SKM-1 (cell line): ENCODE measurements around the gene GON4L.
"Not testable (repeated sequence)": the region's sequence is repeated elsewhere in the genome, so short reads cannot be mapped to it uniquely, and the experiment has no call there.

Experiments used
- DNase-seq: peaks from one replicate; lab custom pipeline; 2025; ENCODE audit not compliant: unreplicated experiment; lab: John Stamatoyannopoulos, UW

Gene GON4L

DNA sequence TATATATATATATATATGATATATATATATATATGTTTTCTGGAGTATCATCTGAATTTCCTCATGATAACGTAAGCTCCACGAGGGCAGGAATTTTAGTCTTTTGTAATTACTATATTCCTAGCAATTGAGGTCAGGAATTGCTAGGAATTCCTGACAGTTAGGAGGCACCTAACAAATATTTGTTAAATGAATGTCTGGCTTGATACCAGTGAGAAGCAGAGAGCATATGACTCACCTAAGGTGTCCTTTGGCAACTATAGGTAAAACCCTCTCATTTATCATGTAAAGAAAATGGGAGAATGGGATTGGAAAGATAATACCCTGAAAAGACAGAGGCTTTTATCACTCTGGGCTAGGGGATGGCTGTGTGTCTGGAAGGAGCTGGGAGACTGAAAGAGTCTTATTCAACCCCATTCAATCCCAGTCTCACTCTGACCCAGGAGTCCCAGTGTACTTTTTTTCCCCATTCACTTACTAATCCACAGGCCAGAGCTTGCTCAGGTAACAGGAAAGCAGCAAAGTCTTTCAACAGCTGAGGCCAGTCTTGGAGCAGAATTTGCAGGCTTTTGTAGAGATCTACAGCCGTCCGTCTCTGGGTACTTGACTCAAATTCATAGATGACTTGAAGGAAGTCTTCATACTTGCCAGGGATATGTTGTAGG lies 96.9 kb downstream of the GON4L start:
- DNase-seq = no peak

DNA sequence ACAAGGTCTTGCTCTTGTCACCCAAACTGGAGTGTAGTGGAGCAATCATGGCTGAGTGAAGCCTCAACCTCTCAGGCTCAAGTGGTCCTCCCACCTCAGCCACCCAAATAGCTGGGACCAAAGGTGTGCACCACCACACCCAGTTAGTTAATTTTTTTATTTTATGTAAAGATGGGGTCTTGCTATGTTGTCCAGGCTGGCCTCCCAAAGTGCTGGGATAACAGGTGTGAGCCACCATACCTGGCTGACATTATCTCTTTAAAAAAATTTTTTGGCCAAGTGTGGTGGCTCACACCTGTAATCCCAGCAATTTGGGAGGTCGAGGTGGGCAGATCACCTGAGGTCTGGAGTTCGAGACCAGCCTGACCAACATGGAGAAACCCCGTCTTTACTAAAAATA lies 98.0 kb downstream of the GON4L start:
- DNase-seq = not testable (repeated sequence)

DNA sequence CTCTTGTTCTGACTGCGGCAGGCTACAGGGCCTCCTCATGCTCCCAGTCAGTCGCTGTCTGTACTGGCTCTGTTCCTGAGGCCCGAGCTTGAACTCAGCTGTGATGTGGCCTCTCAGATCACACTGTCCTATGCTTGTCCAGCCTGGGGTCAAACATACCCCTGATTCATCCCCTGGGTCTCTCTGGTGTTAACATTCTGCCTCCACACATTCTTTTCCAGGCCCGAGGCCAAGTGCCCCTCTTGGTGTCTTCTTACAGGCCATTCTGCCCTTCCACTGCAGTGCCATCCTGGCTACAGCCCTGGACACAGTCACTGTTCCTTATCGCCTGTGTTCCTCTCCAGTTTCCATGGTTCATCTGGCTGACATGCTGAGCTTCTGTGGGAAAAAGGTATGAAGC lies 108.9 kb downstream of the GON4L start:
- not testable (repeated sequence) for DNase-seq

DNA sequence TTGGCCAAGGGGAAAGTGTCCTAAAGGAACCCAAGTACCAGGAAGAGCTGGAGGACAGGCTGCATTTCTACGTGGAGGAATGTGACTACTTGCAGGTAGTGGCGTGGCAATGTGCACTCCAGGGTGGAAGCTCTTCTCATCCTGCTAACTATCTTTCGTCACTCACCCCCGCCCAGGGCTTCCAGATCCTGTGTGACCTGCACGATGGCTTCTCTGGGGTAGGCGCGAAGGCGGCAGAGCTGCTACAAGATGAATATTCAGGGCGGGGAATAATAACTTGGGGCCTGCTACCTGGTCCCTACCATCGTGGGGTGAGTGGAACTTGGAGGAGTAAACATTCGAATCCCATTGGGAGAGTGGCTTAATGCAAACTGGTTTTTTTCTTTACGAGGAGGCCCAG lies 109.4 kb downstream of the GON4L start:
- not testable (repeated sequence) for DNase-seq

DNA sequence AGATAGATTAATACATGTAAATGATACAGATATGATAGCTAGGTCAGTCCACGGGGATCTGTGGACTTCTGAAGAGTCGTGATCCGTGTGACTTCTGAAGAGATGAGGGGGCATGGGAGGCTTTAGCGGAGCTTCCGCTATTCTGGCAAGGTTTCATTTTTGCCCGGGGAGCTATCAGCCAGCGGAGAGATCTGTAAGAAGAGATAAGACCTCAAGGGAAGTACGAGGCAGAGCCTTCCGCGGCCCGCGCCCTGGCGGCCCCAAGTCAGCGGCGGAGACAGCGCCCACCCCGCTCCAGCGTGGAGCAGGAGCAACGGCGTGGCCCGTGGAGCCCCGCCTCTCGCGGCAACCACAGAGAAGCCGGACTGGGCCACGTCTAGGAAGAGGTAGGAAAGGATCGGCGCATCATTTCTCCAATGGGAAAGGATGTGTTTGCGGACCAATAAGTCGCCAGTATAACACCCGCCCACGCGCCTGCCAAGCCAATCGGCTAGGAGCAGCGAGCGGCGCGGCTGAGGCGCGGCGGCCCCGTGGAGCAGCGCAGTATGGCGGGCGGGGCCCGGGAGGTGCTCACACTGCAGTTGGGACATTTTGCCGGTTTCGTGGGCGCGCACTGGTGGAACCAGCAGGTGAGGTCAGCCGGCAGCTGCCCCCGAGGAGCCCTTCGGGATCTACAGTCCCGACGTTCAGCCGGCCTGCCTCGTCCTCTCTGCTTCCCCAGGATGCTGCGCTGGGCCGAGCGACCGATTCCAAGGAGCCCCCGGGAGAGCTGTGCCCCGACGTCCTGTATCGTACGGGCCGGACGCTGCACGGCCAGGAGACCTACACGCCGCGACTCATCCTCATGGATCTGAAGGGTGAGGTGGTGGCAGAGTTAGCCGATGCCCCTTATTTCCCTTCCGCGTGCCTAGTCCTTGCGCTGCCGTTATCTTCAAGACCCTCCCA lies 111.5 kb downstream of the GON4L start:
- DNase-seq = peak; percentile 98

DNA sequence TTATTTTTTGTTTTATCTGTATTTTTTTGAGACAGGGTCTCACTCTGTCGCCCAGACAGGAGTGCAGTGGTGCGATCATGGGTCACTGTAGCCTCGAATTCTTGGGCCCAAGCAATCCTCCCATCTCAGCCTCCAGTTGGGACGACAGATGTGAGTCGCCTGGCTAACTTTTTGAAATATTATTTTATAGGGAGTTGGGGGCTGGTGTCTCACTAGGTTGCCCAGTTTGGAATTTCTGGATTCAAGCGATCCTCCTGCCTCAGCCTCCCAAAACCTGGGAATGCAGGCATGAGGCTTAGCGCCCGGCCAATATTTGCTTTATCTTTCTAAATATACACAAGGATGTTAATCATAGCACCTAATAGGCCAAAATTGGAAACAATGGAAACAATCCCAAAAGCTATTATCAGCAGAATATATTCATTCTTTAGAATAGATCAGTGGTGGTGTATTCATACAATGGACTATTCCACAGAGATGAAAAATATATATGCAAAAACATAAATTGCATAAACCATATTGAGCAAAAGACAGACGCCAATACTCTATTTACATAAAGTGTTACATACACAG lies 112.2 kb downstream of the GON4L start:
- no peak for DNase-seq

DNA sequence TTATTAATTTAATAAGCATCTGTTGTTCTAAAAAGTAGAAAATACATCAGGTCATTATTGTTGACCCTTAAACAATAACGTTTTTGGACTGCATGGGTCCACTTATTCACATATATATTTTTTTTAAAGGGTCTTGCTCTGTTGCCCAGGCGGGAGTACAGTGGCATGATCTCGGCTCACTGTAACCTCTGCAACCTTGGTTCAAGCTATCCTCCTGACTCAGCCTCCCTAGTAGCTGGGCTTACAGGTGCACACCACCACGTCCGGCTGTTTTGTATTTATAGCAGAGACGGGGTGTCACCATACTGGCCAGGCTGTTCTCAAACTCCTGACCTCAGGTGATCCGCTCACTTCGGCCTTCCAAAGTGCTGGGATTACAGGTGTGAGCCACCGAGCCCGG lies 115.1 kb downstream of the GON4L start:
- no peak for DNase-seq

DNA sequence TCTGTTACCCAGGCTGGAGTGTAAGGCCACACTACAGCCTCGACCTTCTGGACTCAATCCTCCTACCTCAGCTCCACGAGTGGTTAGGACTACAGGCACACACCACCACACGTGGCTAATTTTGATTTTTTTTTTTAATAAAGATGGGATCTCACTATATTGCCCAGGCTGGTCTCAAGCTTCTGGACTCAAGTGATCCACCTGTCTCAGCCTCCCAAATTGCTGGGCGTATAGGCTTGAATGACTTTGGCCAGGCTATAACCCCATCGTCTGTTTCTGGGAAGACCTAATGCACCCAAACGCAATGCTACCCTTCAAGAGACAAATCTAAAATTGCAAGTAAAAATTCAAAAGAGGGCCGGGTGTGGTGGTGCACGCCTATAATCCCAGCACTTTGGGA lies 116.0 kb downstream of the GON4L start:
- DNase-seq = no peak

DNA sequence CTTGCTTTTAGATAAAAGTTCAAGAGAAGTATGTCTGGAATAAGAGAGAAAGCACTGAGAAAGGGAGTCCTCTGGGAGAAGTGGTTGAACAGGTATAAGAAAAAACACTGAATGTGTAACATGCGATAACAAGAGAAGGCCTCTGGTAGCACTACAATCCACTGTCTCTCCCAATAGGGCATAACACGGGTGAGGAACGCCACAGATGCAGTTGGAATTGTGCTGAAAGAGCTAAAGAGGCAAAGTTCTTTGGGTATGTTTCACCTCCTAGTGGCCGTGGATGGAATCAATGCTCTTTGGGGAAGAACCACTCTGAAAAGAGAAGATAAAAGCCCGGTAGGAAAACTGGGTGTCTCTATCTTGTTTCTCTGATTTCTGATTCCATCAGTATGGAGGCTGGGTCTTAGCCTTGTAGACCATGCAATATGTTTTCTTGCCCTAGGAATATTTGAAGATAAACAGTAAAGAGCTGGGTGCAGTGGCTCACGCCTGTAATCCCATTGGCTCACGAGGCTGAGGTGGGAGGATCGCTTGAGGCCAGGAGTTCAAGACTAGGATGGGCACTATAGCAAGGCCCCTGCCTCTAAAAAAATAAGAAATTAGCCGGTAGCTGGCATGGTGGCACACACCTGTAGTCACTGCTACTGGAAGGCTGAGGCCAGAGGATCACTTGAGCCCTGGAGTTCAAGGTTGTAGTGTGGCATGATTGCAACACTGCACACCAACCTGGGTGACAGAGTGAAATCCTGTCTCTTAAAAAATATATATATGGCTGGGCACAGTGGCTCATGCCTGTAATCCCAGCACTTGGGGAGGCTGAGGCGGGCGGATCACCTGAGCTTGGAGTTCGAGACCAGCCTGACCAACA lies 127.7 kb downstream of the GON4L start:
- peak; percentile 55 for DNase-seq

DNA sequence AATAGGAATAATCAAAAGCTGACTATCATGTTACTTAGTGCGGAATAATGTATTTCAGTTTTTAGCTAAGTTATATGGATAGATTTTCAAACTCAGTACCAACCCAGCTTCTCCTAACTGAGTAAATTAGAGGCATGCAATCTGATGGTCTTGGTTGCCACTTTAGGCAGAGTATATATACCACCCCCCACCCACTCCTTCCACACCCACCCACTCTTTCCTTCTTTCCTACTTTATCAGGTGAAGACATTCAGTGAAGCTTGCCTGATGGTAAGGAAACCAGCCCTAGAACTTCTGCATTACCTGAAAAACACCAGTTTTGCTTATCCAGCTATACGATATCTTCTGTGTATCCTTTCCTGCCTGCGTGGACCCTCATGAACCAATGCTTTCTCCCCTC lies 131.9 kb downstream of the GON4L start:
- no peak for DNase-seq

DNA sequence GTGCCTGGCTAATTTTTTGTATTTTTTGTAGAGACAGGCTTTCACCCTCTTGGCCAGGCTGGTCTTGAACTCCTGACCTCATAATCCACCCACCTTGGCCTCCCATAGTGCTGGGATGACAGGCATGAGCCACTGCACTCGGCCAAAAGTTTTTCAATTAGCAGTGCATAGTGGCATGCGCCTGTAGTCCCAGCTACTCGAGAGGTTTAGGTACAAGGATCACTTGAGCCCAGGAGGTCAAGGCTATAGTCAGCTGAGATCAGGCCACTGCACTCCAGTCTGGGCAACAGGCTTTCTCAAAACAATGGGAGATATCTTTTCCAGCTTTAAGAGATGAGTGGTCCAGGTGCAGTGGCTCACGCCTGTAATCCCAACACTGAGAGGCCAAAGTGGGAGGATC lies 137.3 kb downstream of the GON4L start:
- DNase-seq = no peak

DNA sequence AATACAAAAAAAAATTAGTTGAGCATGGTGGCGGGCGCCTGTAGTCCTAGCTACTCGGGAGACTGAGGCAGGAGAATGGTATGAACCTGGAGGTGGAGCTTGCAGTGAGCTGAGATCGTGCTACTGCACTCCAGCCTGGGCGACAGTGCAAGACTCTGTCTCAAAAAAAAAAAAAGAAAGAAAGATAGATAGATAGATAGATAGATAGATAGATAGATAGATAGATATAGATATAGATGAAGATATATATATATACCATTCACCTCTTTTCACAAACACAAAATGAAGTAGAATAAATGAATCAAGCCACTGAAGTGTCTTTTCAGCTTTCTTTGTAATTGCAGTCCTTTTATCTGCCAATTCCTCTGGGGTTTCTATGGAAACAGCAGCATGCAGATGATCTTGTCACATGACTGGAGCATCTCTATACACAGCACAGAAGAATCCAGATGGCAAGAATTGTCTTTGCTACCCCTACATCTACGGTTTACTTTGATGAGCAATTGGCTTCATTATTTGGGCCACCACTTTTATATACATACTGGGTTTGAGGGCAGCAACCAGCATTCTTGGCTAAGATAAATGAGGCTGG lies 138.4 kb downstream of the GON4L start:
- not testable (repeated sequence) for DNase-seq

DNA sequence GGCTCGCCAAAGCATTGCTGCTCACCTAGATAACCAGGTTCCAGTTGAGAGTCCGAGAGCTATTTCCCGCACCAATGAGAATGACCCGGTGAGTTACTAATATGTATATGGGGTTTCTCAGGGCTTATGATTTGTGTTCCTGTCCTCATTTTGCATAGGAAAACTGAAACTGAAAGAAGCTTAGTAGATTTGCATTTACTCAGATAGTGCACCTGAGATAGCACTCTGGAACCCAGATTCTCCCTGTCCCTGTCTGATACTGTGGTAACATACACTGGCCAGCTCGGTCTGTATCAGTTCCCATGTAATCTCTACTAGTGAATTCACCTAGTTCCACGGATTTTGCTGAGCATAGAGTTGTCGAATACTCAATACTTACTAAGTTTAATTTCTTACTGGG lies 140.0 kb downstream of the GON4L start:
- no peak for DNase-seq

DNA sequence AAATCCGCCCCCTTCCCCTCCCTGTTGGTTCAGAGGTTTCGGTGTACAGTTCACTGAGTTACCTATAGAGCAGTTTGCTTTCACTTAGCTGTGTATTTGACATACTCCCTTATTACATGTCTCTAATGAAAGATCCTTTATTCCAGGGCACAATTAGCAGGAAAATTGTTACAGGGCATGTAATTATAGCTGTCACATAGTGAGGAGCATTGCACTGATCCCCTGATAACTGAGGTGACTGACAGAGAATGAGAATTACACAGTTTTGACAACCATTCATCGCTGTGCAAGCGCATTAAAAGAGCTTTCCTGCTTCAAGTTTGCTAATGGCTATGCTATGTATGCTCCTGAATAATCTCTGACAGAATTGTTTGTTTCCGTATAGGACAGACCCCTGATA lies 141.2 kb downstream of the GON4L start:
- DNase-seq = no peak

DNA sequence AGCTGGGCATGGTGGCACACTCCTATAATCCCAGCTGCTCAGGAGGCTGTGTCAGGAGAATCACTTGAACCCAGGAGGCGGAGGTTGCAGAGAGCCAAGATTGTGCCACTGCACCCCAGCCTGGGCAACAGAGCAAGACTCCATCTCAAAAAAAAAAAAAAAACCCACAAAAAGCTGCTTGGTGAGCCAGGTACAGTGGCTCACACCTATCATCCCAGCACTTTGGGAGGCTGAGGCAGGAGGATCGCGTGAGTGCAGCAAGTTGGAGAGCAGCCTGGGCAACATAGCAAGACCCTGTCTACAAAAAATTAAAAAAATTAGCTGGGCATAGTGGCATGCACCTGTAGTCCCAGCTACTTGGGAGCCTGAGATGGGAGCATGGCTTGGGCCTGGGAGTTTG lies 142.0 kb downstream of the GON4L start:
- not testable (repeated sequence) for DNase-seq

DNA sequence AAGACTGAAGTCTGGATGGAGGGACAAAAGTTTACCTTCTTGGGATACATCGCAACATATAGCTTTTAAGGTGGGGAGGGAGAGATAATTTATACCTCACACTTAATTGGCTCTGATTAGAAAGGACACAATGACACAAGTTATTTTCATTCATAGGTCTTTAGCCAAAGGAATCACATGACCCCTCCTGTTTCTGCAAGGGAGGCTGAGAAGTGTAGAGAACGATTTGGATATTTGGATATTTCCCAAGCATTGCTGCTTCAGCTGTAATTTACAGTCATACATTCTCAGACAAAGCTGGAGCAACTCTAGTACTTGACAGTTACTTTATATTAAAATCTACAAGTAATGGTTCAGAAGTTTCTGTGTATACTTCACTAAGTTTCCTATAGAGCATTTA lies 143.9 kb downstream of the GON4L start:
- no peak for DNase-seq

DNA sequence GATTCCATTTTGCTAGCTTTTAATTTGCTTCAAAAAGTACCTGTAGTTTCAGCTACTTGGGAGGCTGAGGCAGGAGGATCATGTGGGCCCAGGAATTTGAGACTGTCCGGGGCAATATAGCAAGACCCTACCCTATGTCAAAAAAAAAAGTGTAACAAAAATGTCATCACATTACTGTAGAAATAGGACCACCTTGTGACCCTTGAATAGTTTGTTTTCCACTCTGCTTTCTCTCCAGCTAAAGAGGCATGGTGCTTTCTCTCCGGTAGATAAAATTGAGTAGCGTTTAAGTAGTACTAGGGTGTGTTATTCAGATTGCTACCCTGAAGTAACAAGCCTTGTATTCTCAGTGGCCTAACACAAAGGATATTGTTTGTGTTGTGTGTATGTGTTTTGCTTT lies 144.4 kb downstream of the GON4L start:
- not testable (repeated sequence) for DNase-seq

DNA sequence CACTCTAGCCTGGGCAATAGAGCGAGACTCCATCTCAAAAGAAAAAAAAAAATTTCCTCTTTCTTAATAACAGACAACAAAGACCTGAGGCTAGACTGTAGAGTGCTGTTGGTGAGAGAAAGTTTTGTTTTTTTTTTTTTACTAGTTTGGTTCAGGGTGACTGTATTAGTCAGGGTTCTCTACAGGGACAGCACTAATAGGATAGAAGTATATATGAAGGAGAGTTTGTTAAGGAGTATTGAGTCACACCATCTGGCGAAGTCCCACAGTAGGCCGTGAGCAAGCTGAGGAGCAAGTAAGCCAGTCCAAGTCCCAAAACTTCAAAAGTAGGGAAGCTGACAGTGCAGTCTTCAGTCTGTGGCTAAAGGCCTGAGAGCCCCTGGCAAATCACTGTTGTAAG lies 145.6 kb downstream of the GON4L start:
- DNase-seq = not testable (repeated sequence)

DNA sequence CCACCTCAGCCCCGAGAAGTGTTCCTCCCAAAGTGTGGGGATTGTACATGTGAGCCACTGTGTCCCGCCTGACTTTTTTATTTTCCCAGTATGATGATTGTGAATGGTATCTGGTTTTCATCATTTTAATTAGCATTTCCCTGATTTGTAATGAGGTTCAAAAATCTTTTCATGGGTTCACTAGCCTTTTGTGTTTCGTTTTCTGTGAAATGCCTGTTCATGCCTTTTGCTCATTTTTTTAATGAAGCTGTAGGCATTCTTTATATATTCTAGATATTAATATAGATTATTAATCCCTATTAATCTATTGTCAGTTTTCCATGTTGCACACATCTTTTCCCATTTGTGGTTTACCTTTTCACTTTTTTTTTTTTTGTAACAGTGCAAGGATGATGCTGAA lies 147.6 kb downstream of the GON4L start:
- no peak for DNase-seq

DNA sequence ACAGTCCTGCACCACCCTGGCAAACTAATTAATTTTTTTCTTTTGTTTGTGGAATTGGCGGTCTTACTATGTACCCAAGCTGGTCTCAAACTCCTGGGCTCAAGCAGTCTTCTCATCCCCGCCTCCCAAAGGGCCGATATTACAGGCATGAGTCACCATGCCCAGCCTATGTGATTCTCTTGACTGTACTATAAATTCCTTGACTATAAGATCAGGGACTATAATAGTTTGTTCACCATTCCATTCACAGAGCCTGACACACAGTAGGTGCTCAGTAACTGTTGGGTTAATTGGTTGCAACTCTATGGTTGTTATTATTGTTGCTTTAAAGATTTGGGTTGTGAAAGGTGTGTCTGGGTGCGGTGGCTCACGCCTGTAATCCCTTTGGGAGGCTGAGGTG lies 150.9 kb downstream of the GON4L start:
- DNase-seq = no peak

DNA sequence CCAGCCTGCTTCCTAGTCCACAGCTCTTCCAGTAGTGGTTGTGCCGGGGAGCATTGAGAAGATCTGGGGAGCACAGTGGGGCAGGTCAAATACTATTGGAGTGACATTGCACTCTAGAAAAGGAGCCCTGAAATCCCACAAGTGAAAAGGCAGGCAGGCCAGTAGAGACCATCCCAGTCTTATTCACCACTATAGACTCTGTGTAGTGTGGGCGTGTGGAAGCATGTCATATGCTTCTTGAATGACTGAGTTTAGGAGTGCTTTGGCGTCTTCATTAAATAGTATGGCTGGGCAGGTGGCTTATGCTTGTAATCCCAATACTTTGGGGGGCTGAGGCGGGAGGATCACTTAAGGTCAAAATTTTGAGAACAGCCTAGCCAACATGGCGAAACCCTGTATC lies 152.6 kb downstream of the GON4L start:
- not testable (repeated sequence) for DNase-seq
